ENCODE measurements around the gene LATS1.
"Not testable (repeated sequence)": the region's sequence is repeated elsewhere in the genome, so short reads cannot be mapped to it uniquely, and the experiment has no call there.

The LATS1 gene
- 14.8 to 85.8 (median 24.6) reads per million in 18 experiments for total RNA-seq

DNA sequence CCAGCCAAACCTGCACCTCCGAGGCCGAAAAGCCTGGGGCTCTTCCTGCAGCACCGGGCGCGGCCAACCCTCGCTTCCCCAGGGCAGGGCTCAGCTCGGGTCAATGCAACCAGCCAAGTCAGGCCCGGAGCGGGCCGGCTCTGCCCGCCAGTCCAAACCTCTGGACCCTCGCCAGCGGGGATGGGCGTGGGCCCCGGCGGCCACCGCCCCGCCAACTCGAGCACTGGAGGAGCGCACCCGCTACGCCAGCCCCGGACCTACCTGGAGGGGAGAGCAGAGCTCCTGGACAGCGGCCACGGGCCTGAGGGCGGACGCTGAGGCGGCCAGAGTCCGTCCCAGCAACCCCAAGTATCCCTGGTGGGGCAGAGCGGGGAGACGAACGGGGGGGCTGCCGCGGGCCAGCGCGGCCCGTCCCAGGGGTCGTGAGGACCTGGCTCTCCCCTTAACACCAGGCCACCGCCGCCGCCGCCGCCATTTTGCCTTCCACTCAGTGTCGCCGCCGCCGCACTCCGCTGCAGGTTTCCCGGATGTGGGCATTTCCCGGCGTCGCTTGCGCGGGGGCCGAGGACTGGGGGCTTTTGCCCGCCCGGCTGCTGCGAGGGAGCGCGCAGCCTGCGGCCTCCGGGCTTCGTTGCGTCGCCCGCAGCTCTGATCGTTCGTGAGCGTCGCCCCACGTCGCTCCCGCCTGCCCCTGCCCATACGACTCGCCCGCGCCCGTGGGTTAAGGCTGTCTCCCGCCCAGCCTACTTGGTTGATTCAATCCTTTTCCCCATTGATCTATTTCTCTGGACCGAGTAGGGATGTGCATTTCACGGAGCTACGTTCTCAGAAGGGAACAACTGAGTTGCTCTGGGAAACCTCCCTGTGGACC, at the start of gene LATS1:
LATS1 (minus strand) TSS at position 514 of the 871 bp plus-strand sequence. CDS start 15,975 bp downstream, outside the sequence.
- DNase-seq, result peak; percentile 76 to 83

DNA sequence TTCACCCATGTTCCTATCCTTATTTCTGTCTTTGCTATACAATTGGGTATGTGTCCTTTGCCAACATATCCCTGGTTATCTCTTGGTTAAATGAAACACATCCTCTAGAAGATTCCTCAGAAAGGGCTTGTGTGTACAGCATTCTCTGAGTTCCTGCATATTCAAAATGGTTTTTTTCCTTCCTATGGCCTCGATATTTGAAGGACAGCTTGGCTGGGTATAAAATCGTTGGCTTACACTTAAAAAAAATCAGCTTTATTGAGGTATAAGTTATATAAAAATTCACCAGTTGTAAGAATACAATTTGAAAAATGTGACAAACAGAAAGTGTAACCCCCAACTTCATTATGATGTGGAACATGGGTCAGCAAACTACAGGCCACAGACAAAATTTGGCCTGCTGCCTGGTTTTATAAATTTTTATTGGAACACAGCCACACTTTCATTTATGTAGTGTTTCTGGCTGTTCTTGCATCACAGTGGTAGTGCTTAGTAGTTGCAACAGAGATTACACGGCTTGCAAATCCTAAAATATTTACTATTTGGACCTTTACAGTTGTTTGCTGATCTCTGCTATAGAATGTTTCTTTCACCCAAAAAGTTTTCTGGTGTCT, 48.4 kb upstream of the LATS1 start:
- peak; percentile 35 to 75 for DNase-seq

DNA sequence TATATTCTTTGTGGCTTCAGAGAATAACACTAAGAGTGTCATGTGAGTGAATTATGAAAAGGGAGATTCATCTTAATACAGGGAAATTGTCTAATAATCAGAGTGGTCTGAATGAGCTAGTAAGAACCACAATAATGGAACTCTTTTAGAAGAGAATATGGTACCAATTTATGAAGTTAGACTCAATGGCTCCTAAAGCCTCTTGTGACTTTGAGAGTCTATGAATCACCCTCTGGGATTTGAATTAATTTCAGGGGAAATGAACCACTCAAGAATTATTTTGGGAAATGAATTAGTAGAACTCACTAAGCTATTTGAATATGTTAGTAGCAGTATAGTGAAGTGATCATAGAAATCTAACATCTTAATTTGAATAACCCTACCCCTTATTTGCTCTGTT, 46.0 kb upstream of the LATS1 start:
- DNase-seq, result no peak

DNA sequence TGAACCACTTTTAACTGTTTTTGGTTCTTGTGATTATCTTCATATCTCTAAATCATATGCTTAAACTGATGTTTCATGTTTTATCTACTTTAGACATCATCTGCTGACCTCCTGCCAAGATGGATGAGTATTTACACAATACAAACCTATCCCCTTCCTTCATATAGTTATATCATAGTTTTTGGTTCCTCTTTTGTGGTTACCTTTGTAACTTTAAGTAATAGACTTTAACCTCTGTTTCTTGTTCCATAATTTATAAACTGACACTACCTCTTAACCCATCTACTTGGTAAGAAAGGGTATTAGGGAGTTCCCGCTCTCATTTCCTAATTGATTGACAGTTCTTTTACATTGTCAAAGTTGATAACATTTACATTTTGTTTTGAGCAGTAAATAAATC, 43.5 kb upstream of the LATS1 start:
- DNase-seq, result peak; percentile 1 to 66

DNA sequence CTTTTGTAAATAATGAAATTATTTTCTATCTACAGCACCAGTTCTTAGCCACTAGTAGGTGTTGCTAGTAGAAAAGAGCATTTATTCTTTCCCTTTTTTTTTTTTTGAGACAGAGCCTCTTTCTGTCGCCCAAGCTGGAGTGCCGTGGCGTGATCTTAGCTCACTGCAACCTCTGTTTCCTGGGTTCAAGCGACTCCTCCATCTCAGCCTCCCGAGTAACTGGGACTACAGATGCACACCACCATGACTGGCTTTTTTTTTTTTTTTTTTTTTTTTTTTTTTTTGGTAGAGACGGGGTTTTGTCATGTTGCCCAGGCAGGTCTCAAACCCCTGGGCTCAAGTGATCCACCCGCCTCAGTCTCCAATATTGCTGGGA, 38.3 kb upstream of the LATS1 start:
- DNase-seq, result no peak

DNA sequence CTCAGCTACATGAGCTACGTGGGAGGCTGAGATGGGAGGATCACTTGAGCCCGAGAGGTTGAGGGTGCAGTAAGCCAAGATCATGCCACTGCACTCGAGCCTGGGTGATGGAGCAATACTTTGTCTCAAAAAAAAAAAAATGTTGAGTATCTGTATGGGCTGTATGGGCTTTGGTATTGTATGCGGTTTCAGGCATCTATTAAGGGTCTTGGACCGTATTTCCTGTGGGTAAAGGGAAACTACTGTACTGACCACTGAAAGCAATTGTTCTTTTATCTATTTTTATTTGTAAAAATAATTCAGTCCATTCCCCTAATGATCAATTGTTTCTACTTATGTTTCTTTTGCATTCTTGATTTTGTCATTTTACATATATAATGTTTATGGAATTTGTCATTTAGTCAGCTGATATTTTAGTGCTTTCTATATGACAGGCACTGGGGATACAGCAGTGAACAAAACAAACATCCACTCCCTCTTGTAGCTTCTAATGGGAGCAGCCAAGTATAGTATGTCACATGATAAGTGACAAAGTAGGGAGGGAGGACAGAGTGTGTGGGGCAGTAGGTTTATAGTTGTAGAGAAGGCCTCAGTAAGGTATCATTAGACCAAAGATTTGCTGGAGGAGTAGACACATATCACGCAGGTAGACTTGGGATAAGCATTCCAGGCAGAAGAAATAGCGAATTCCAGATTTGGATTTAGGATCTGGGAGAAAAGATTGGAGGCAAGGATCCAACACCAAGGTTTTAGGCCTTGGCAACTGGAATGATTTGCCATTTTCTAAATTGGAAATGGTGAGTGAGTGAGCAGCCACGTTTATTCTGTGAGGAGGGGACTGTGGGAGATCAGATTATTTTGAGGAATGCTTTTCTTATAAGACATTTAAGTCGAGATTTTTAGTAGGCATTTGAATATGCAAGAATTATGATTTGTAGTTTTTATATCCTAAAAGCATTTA, 37.7 kb upstream of the LATS1 start:
- DNase-seq, result peak; percentile 25 to 46

DNA sequence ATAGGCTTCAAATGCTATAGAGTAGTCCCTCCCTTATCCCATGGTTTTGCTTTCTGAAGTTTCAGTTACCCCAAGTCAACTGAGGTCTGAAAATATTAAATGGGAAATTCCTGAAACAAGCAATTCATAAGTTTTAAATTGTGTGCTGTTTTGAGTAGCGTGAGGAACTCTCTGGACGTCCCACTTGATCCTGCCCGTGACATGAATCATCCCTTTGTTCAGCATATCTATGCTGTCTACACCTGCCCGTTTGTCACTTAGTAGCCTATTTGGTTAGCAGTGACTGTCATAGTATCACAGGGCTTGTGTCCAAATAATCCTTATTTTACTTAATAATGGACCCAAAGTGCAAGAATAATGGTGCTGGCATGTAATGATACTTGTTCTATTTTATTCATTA, 36.6 kb upstream of the LATS1 start:
- DNase-seq, result peak in 1 of 2 donors; percentile 40

DNA sequence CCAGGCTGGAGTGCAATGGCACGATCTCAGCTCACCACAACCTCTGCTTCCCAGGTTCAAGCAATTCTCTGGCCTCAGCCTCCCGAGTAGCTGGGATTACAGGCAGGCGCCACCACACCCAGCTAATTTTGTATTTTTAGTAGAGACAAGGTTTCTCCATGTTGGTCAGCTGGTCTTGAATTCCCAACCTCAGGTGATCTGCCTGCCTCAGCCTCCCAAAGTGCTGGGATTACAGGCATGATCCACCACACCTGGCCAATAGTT, 35.4 kb upstream of the LATS1 start:
- DNase-seq, result not testable (repeated sequence)

DNA sequence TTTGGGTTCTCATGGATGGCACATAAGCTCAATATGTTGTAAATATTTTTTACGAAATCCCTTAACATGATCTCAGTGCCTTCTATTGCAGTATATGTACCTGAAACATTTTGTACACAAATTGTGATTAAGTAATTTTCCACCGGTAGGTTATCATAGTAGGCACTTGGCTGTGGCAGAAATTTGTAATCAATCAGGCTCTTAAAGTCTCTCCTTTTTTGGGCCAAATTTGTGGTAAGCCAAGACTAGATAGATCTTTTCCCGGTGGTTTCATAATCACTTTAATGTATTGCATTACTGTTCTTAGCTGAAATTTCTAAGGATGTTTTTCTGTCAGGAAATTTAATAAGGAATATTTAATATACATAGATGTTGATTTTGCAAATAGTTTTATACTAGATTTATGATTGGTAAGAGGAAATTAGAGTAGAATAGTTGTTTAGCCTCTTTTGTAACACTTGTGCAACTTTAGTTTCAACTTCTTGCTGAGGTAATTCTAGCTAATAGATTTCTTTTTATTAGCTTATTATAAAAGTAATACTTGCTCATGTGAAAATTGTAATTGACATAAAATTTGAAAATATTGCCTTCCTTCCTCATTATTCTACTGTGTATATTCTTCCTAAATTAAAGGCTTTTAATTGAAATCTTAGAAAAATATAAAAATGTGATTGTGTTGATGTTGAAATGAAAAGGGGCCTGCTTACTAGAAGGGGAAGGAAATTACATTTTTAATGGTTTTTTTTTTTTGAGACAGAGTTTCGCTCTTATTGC, 34.9 kb upstream of the LATS1 start:
- DNase-seq, result peak in 1 of 2 donors; percentile 71

DNA sequence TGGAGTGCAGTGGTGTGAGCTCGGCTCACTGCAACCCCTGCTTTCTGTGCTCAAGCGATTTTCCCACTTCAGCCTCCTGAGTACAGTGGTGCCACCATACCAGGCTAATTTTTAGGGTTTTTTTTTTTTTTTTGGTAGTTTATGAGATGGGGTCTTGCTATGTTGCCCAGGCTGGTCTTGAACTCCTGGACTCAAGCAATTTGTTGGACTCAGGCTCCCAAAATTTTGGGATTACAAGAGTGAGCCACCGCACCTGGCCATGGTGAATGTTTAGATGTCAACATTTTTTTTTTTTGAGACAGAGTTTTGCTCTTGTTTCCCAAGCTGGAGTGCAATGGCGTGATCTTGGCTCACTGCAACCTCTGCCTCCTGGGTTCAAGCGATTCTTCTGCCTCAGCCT, 34.0 kb upstream of the LATS1 start:
- not testable (repeated sequence) for DNase-seq

DNA sequence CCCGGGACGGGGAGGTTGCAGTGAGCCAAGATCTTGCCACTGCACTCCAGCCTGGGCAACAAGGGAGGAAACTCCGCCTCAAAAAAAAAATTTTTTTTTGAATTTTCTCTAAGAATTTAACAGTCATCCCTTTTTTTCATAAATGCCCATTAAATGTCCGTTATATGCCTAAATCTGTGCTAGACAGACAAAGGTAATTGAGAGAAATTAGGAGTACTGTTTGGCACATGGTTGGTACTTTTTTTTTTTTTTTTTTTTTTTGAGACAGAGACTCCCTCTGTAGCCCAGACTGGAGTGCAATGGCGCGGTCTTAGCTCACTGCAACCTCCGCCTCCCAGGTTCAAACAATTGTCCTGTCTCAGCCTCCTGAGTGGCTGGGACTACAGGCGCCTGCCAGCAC, 33.3 kb upstream of the LATS1 start:
- no peak for DNase-seq

DNA sequence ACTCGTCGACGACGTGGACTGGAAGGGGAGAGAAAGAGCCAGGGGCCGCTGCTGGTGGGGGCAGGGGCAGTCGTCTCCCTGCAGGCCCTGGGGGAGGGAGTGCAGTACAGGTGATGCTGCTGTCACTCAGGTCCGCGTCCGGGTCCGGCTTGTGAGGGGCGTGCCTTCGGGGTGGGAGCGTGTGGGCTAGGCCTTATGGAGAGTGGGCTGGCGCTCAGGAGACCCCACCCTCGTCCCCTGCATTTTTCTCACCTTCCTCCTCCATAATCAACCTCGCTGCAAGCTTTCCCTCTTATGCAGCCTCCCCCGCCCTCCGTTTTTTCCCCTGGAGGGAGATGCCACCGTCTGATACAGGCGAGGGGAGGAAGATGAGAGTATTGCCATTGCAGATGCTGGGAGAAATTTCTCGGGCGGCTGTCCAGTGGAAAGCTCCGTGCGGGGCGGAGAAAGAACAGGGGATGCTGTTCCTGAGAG, 32.3 kb upstream of the LATS1 start:
- DNase-seq, result peak; percentile 22 to 23

DNA sequence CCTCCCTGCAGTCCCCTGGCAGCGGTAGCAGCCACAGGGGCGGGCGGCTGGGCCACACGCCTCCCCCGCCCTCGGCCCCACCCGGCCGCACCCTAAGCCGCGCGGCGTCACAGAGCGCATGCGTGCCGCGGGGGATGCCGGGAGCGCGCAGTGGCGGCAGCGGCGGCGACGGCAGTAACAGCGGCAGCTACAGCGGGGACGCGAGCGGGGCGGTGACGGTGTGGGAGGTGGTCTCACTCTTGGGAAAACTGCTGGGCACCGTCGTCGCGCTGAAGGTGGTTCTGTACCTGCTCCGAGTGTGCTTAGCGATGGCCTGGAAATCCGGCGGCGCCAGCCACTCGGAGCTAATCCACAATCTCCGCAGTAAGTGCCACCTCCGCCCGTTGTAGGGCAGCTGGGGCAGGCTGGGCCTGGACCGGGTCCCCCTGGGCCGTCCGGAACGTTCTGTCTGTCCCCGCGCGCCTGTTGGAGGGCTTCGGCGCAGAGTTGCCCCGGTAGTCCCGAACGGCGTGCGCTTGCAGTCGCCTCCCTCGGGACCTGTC, 31.8 kb upstream of the LATS1 start, which contains the start of gene PCMT1:
PCMT1 (plus strand) TSS at position 148 of the 542 bp plus-strand sequence; CDS start at position 309, 161 bp downstream.
- DNase-seq, result peak; percentile 95 to 97

DNA sequence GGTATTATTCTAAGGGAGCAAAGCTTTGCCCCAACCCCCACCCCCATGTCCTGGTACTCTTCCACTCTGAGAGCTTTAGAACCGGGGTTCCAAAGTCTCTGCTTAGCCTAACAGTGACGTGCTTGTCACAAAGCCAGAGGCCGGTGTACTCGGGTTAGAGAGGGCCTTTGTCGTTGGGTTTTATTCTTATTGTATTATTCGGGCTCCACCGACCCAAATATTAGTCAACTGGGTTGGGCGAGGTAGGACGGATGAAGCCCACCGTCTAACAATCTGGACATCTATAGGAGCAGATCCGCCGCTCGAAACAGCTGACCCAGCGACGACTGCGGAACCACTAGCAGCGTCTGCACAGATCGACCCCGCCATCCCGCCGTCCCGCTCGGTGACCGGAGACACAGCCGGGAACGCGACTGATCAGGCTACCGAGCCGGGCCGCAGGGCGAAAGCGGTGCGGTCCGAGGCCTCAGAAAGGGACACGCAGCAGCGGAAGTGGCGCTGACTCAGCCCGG, 31.2 kb upstream of the LATS1 start:
- not testable (repeated sequence) for DNase-seq

DNA sequence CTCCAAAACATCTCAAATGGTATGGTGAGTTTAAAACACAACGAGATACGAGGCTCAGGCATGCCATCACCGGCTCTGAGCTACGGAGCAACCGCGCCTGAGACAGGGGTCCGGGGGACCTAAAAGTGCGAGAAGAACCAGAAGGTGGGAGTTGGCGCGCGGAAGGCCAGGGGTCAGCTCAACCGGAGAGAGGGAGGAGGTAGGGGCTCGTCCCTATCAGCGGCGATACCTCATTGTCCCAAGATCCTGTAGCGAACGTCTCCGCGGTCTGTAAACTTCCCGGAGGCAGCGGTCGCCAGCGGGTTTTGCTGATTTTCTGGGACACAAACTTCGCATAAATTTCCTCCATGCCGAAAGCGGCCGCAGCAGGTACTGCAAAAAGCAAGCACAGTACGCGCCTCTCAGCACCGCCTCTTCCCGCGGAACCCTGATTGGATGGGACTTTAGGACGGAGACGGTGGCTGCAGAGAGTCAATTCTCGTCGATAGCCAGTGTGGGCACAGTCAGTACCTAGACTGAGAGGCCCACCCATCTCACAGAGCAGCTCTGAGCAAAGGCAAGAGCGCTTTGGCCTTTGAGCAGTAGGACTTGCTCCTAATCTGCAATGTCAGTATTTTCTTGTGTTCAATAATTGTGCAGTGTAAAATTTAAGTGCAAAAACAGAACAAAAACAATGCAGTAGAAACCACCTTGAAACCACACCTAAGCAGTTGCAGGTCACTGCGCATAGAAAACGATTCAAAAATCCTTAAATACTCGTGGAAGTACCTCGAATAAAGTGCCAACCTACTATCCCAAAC, 28.4 kb upstream of the LATS1 start, which contains the start of gene NUP43:
NUP43 (minus strand) TSS at position 383 of the 800 bp plus-strand sequence; CDS start at position 349, 34 bp downstream.
- DNase-seq, result peak; percentile 95 to 96

DNA sequence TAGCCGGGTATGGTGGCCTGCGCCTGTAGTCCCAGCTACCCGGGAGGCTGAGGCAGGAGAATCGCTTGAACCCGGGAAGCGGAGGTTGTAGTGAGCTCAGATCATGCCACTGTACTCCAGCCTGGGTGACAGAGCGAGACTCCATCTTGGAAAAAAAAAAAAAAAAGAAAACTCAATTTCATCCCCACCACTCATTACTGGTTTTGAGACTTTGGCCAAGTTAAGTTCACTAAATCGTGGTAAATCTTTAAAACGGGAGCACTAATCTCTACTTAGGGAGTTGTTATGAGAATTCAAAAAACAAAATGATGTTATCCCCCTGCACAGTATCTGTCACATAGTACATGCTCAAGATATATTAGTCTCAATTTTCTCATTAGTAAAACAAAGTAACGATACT, 27.4 kb upstream of the LATS1 start:
- DNase-seq, result not testable (repeated sequence)

DNA sequence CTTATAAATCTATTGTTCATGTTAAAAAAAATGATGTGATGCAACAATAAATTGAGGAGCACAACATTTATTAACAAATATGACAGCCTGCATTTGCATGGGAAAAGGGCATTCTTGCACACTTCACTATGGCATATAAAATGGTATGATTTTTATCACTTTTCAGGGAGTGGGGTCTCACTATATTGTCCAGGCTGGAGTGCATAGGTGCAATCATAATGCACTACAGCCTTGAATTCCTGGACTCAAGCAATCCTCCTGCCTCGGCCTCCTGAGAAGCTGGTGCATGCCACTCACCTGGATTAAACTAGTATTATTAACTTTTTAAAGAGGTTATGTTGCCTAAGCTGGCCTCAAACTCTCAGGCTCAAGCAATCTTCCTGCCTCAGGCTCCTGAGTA, 17.0 kb upstream of the LATS1 start:
- no peak for DNase-seq

DNA sequence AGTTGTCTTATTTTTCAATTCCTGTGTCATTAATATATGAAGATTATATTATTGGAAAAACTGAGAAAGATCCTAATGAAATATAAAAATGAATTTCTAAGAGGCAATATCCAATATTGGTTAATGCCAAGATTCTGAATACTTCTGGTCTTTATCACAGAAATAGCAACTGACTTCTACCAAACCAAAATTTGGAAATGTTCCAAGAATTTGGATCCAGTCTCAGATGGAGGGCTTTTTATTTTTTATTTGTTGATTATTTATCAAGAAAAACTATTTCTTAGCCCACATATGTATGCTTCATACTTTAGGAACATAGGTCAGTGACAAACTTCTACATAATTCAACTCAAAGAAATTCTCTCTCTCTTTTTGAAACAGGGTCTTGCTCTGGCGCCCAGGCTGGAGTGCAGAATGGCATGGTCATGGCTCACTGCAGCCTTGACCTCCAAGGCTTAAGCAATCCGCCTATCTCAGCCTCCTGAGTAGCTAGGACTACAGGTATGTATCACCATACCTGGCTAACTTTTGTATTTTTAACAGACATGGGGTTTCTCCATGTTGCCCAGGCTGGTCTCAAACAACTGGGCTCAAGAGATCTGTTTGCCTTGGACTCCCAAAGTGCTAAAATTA, 15.3 kb upstream of the LATS1 start:
- no peak for DNase-seq

DNA sequence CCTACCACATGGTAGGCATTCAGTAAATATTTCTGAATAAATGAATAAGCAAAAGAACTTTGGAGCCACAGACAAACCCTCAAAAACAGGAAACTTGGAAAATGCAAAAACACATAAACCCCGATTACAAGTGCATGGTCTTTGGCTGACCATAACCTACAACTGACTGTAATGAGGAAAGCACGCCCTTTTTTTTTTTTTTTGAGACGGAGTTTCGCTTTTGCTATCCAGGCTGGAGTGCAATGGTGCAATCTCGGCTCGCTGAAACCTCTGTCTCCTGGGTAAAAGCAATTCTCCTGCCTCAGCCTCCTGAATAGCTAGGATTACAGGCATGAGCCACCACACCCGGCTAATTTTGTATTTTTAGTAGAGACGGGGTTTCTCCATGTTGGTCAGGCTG, 11.9 kb upstream of the LATS1 start:
- peak; percentile 61 to 66 for DNase-seq
